OCI-LY3 (cell line): ENCODE results near the gene NTN3.

Source experiments
- H2AFZ ChIP-seq: fragments of 200-600, 300-600 bp; shearing (Covaris generic); 2 replicates; pipeline ENCODE4 v1.6.0; 2014; ENCODE audit warnings: antibody characterized with exemption, low read depth, low read length
- H3K27ac ChIP-seq: fragments of 200-600, 300-600 bp; sonication (generic); 2 replicates; pipeline ENCODE4 v1.5.1; 2014; ENCODE audit warnings: mild to moderate bottlenecking, low read length, moderate library complexity, mixed read lengths
- H3K27me3 ChIP-seq: fragments of 200-600, 300-600 bp; sonication (generic); 2 replicates; pipeline ENCODE4 v1.6.1; 2014; ENCODE audit warnings: low read depth, low read length, mixed read lengths
- H3K36me3 ChIP-seq: fragments of 200-600, 300-600 bp; sonication (generic); replicated peaks from 2 replicates; pipeline ENCODE3; 2014; ENCODE audit warnings: low read depth, low read length, mixed read lengths
- H3K4me1 ChIP-seq: fragments of 300-600, 200-600 bp; sonication (generic); 2 replicates; pipeline ENCODE4 v1.6.1; 2014; ENCODE audit warnings: low read length, mixed read lengths
- H3K4me2 ChIP-seq: fragments of 200-600, 300-600 bp; sonication (generic); 2 replicates; pipeline ENCODE4 v1.6.1; 2014; ENCODE audit warnings: low read length, mixed read lengths
- H3K4me3 ChIP-seq: fragments of 300-600, 200-600 bp; sonication (generic); 2 replicates; pipeline ENCODE4 v1.5.1; 2014; ENCODE audit warnings: antibody characterized with exemption, mild to moderate bottlenecking, low read length, moderate library complexity
- H3K79me2 ChIP-seq: fragments of 300-600, 200-600 bp; shearing (Covaris generic); 2 replicates; pipeline ENCODE4 v1.6.1; 2014; ENCODE audit warnings: mild to moderate bottlenecking, low read length, mixed read lengths
- H3K9ac ChIP-seq: fragments of 300-600, 200-600 bp; shearing (Covaris generic); 2 replicates; pipeline ENCODE4 v1.6.0; 2014; ENCODE audit warnings: mild to moderate bottlenecking, low read length, moderate library complexity
- H3K9me3 ChIP-seq: fragments of 200-600, 300-600 bp; shearing (Covaris generic); 2 replicates; pipeline ENCODE4 v1.6.1; 2014; ENCODE audit warnings: low read length, mixed read lengths; ENCODE audit not compliant: insufficient read depth
- H4K20me1 ChIP-seq: fragments of 200-600, 300-600 bp; sonication (generic); 2 replicates; pipeline ENCODE4 v1.6.1; 2016; ENCODE audit warnings: low read length, mixed read lengths; ENCODE audit not compliant: insufficient read depth
- EZH2phosphoT487 ChIP-seq: fragments of 200-600 bp; shearing (Covaris generic); IDR thresholded peaks from 2 replicates; pipeline ENCODE4 v1.6.1; 2018; ENCODE audit warnings: antibody characterized with exemption, mixed run types, low read depth
- TF ChIP-seq, protein P1 (sequence below): fragments of 200-600, 300-600 bp; sonication (generic); IDR thresholded peaks from 2 replicates; pipeline ENCODE4 v1.5.1; 2014; ENCODE audit warnings: antibody characterized with exemption, low read length, low read depth

The NTN3 gene

DNA sequence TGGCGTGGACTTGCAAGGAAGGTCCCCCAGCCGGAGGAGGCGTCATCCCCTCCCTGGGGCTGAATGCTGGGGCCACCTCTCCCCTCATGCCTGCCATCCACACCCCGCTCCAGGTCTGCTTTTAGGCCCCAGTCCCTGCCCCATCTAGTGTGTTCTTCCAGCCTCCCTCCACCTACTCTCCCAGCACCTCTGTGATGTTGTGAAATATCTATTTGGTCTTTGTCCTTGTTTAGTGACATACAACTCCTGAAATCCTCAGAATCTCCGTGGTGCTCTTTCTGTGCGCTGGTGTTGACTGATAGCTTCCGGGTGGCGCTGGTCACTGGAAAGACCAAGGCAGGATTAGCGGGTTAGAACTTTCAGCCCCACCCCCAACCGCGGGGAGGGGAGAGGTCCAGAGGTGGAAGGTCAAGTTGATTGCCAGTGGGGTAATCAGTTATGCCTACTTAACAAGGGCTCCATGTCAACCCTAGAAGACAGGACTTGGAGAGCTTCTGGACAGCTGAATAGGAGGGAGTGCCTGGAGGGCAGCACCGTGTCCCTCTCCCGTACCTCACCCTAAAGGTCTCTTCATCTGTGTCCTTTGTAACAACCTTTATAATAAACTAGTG is 13.9 kb downstream of the NTN3 start:
- no peak overlapping the region for H2AFZ ChIP-seq
- H3K9me3 ChIP-seq: no peaks in the 10 kb centered on the region
- H3K27ac ChIP-seq: no peak overlapping the region
- H3K79me2 ChIP-seq: 0 out of 2 replicates have a peak, but pooled peaks cover 5% of the 10 kb centered on the region
- H4K20me1 ChIP-seq: no peaks in the 10 kb centered on the region
- H3K4me2 ChIP-seq: no peak overlapping the region
- peaks cover 20% of the 10 kb centered on the region for H3K4me1 ChIP-seq
- H3K36me3 ChIP-seq: no peaks in the 10 kb centered on the region
- TF ChIP-seq EZH2phosphoT487: no peak
- TF ChIP-seq, protein P1, sequence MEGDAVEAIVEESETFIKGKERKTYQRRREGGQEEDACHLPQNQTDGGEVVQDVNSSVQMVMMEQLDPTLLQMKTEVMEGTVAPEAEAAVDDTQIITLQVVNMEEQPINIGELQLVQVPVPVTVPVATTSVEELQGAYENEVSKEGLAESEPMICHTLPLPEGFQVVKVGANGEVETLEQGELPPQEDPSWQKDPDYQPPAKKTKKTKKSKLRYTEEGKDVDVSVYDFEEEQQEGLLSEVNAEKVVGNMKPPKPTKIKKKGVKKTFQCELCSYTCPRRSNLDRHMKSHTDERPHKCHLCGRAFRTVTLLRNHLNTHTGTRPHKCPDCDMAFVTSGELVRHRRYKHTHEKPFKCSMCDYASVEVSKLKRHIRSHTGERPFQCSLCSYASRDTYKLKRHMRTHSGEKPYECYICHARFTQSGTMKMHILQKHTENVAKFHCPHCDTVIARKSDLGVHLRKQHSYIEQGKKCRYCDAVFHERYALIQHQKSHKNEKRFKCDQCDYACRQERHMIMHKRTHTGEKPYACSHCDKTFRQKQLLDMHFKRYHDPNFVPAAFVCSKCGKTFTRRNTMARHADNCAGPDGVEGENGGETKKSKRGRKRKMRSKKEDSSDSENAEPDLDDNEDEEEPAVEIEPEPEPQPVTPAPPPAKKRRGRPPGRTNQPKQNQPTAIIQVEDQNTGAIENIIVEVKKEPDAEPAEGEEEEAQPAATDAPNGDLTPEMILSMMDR: no peak
- no peak overlapping the region for H3K9ac ChIP-seq
- no peak overlapping the region for H3K4me3 ChIP-seq
- no peaks in the 10 kb centered on the region for H3K27me3 ChIP-seq

DNA sequence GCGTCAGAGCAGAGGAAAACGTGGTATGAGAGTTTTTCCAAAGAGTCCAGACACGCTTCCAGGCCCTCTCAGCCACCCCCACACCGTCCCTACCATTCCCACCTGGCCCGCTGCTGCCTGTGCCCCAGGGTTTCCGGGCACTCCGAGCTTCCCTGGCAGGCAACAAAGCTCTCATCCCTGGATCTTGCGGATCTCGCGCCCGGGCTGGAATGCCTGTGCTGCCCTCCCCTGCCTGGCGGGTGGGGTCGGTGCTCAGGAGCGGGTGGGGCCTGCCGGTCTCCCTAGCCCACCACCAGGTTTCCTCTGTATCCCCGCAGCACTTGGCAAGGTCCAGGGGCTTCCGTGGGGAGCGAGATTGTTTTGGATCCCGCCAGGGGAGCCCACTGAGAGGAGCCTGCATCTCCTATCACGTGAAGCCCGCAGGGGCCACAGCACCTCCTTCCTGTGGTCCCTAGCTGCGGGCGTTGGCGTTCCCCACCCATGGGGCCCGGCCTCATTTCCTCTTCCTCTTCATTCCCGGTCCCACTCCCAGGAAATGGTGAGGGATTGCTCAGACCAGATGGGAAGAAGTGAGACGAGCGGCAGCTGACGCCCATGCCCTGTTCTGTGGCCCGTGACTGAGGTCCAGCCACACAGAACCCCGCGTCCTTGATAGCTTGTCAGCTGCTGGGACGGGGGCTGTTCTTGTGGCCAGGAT is 14.9 kb downstream of the NTN3 start:
- H3K4me1 ChIP-seq: peaks cover 20% of the 10 kb centered on the region
- no peaks in the 10 kb centered on the region for H4K20me1 ChIP-seq
- H3K27ac ChIP-seq: no peak overlapping the region
- no peaks in the 10 kb centered on the region for H3K36me3 ChIP-seq
- no peak overlapping the region for H3K9ac ChIP-seq
- H2AFZ ChIP-seq: no peak overlapping the region
- no peaks in the 10 kb centered on the region for H3K9me3 ChIP-seq
- no peak overlapping the region for H3K4me2 ChIP-seq
- no peaks in the 10 kb centered on the region for H3K27me3 ChIP-seq
- no peak for TF ChIP-seq EZH2phosphoT487
- TF ChIP-seq, protein P1: no peak
- no peak overlapping the region for H3K4me3 ChIP-seq
- 0 out of 2 replicates have a peak, but pooled peaks cover 5% of the 10 kb centered on the region for H3K79me2 ChIP-seq

DNA sequence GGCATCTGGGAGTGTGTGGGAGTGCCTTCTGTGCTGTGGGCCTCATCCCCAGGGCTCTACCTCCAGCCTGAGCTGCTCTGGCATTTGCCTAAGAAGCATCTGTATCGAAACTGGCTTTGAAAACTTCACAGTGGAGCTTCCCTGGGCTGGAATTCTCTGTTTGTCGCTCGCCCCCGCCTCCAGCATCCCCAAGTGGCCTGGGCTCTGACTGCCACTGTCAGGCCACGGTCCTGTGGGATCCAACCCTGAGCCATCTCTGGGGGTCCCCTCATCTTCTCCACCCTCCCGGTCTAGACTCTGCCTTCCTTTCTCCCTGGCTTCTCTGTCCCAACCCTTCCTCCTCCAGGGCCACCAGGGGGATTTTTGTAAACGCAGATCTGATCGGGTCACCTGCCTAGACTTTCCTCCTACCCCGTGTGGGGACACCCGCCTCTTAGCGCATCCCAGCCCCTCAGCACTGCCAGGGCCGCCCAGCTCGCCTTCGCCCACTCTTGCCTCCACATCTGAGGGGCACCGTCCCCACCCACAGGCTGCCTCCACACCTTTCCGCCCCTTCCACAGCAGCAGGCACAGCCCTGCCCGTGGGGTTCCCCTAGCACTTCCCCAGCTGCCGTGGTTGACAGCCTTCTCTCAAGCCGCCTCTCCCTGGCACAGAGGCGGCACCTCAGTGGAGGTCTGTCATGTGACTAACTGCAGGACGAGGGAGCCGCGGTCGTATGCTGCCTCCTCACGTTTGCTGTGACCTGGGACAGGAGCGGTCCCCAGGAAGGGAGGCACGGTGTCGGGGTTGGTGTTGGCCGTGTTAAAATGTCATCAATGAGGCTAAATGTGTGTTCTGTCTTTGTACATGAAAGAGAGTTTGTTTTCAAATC is 15.8 kb downstream of the NTN3 start:
- Histone ChIP-seq H3K9ac (peak overlapping the region; percentile 63), H3K79me2 (0 out of 2 replicates have a peak, but pooled peaks cover 5% of the 10 kb centered on the region), H4K20me1 (no peaks in the 10 kb centered on the region), H3K27me3 (no peaks in the 10 kb centered on the region), H3K4me1 (peaks cover 20% of the 10 kb centered on the region), H3K36me3 (no peaks in the 10 kb centered on the region), H3K27ac (peak overlapping the region; percentile 35), H2AFZ (peak overlapping the region; percentile 84), H3K9me3 (no peaks in the 10 kb centered on the region), H3K4me3 (peak overlapping the region; percentile 75), H3K4me2 (peak overlapping the region; percentile 99)
- no peak for TF ChIP-seq EZH2phosphoT487
- TF ChIP-seq, protein P1: peak; percentile 75

DNA sequence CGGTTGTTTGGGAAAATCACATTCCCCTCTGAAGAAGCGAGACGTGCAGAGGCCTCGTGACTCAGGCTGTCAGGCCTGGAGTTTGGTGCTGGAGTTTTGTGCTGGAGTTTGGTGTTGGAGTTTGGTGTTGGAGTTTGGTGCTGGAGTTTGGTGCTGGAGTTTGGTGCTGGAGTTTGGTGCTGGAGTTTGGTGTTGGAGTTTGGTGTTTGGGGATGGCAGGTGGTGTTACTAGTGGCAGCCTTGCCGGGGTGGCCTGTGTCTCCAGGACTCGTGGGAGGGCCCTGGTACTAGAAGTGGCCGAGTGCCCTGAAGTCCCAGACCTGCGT is 16.4 kb downstream of the NTN3 start:
- H3K9me3 ChIP-seq: no peaks in the 10 kb centered on the region
- peak overlapping the region; percentile 35 for H3K27ac ChIP-seq
- peaks cover 20% of the 10 kb centered on the region for H3K4me1 ChIP-seq
- TF ChIP-seq, protein P1: 0 out of 2 replicates have a peak, but pooled peaks have one; percentile 1
- TF ChIP-seq EZH2phosphoT487: no peak
- peak overlapping the region; percentile 63 for H3K9ac ChIP-seq
- no peaks in the 10 kb centered on the region for H4K20me1 ChIP-seq
- no peaks in the 10 kb centered on the region for H3K27me3 ChIP-seq
- H3K4me2 ChIP-seq: peak overlapping the region; percentile 99
- H3K4me3 ChIP-seq: peak overlapping the region; percentile 75
- peak overlapping the region; percentile 84 for H2AFZ ChIP-seq
- H3K36me3 ChIP-seq: no peaks in the 10 kb centered on the region
- H3K79me2 ChIP-seq: 0 out of 2 replicates have a peak, but pooled peaks cover 5% of the 10 kb centered on the region
